RPMI8226 (cell line): ENCODE measurements around the gene SMAD9.
"Not testable (repeated sequence)": the region's sequence is repeated elsewhere in the genome, so short reads cannot be mapped to it uniquely, and the experiment has no call there.

Experiments
- DNase-seq: peaks from one replicate; pipeline ENCODE4 v3.0.0-alpha.2; 2015

Gene SMAD9

DNA sequence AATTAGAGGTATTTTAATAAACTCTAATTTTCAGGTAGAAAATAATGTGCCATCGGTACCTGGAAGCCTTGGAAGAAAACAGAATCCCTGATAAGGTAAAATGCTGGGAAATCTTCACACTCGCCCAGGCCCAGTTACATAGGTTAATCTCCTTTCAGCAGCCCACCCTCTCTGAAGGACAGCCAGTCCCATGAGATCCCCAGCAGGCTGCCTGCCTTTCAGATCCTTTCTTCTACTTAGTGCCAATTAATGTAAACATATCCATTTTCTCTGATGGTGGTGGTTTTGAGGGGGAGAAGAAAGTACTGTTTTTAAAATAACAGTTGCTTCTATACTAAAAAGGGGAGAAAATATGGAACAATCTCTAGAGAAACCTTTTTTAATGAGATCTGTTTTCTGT lies 12.2 kb downstream of the SMAD9 start:
- no peak for DNase-seq

DNA sequence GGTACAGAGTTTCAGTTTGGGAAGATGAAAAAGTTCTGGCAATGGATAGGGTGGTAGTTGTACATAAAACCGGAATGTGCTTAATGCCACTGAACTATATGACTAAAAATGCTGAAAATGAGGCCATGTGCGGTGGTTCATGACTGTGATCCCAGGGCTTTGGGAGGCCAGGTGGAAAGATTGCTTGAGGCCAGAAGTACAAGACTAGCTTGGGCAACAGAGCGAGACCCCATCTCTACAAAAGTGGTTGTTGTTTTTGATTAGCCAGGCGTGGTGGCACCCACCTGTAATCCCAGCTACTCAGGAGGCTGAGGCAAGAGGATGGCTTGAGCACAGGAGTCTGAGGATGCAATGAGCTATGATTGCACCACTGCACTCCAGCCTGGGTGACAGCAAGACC lies 12.8 kb downstream of the SMAD9 start:
- no peak for DNase-seq

DNA sequence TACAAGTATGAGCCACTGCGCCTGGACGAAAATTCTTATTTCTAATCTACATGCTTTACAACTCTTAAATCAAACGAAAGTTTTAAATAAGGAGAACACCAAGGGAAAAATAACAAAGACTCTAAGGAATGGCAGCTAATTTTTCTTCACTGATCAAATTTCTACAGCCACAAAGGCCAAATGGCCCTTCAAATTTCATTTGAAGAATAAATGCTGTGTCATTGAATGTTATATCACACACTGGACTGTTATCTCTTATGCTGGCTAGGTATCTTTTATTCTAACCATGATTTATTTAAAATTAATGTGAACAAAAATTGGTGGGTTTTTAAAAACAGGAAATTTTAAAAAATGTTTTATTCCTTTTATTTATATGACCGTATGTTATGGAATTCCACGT lies 14.1 kb downstream of the SMAD9 start:
- DNase-seq = no peak

DNA sequence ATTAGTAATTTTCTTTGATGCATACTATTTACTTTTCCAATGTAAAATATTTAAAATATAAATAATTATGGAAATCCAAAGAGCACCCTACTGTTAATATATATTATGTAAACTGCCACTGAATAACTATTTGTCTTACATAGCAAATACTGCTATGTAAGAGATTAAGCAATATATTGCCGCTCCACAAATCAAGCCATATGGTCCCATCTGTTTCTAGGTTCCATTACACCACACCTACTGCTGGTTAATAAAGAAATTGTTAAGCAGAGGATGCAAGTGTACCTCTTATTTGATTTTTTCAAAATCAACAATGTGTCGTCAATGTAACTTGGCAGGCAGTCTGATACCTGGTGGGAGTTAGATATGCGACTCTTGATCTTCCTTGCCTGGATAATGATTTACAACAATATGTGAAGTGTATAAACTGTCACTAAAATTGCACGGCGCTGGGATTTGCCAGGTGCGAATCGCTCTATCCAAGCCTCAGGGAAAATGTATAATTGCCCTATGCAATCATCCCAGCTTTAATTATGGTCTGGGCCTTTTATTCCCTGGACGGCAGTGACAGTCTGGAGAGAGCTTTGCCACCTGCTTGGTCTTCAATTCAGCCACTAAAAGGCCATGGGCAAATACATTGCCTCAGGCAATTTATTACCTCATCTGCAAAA lies 16.0 kb downstream of the SMAD9 start:
- DNase-seq = no peak

DNA sequence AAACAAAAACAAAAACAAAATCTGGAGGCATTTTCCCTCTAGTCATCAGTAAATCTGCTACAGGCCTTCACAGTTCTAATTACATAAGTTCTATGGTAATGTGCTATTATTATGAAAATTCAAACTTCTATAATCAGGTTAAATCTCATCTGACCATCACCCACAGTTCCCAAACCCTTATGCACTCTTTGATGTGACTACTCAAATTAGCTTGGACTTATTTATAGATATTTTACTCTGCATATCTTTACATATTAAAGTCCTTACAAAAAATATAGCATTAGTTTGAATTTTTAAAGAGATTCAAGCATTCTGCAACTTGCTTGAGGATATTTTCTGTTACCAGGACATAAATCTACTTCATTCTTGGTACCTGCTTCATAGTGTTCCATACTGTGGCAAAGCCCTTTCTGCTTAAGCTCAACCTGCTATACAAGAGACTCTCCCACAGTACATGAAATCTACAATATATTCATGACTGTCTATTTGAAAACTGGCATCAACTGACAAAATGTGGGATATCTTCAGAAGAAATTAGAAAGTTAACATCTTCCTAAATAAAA lies 22.9 kb downstream of the SMAD9 start:
- DNase-seq = no peak

DNA sequence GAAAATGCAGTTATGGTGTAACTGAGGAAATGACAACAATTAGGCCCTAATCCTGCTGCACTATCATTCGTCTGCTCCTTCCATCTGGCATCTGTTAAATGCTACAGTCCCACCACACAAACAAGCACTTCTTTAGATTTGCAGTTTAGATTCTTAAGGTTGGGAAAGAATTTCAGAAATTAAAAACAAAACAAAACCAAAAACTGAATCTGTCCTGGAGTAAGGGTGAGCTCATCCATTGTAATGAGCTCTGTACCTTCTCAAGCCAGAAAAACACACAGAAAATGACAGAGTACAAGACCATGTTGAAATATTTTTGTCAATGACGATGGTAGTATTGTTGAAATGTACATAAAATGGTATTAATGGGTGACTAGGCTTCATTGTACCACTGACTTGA lies 28.3 kb downstream of the SMAD9 start:
- DNase-seq = no peak

DNA sequence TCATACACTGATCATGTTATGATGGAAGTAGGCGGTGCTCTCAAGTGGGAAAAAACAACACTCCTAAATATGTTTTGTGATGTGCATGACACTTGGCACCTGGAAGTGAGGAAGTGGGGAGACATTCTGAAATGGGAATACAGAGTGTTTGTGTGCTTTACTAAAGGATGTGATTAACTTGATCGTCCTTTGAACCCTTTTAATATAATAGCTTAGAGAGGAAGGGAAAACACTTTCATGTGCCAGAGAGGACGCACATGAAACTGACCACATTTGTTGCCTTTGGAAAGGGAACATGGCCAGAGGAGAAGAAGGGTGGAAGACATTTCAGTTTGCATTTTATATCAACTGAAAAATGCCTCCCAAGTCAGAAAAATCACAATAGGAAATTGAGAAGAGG lies 31.4 kb downstream of the SMAD9 start:
- DNase-seq = no peak

DNA sequence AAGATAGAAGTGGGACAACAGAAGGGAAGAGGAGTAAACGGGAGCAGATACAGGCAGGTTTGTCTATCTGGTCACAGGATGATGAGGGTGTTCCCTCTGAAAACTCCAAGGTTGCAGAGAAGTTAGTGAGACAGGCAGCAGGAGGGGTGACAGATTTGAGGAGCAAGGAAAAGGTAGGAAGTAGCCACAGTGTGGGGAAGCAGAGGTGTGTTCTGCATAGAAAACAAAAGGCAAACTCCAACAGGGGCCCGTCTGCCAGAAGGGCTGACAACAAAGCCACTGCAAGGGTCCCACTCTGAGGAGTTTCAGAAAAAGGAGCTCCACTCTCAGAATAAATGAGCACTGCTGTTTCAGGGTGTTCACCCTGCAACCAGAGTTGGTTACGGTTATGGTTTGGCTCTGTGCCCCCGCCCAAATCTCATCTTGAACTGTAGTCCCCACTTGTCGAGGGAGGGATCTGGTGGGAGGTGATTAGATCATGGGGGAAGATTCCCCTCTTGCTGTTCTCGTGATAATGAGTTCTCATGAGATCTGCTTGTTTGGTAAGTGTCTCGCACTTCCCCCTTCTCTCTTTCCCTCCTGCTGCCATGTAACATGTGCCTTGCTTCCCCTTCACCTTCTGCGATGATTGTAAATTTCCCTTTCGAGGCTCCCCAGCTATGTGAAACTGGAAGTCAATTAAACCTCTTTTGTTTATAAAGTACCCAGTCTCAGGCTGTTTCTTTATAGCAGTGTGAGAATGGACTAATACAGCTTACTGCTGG lies 32.1 kb downstream of the SMAD9 start:
- DNase-seq = no peak

DNA sequence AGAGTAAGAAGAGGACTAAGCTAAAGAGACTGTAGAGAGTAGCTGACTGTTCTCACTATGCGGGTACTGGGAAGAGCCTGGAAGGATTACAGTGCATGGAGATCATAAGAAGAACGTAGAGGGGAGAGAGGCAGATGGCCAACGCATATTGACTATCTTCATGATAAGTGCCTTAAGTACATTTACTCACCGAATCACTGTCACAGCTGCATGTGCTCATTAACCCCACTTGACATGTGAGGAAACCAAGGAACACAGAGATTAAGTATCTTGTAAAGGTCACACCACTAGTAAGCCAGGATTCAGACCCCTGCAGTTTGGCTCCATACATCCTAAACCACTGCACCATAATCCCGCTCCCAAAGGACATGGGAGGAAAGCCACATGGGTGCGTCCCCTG lies 34.1 kb downstream of the SMAD9 start:
- no peak for DNase-seq

DNA sequence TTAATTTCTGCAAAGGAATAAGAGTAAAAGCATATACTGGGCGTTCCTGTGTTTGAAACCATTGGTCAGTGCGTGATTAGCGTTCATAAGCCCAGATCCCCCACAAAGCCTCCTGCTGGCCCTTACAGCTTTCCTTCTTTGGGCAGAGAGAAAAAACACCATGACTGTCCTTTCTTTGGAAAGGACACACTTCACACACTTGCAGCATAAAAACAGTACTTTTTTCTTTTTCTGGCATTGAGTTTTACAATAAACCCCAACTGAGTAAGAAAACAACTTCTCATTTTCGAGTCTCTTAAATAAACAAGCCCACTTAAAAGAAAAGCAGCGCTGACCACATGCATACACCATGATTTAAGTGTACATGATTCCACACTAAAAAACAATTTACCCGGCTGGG lies 35.8 kb downstream of the SMAD9 start:
- DNase-seq = no peak

DNA sequence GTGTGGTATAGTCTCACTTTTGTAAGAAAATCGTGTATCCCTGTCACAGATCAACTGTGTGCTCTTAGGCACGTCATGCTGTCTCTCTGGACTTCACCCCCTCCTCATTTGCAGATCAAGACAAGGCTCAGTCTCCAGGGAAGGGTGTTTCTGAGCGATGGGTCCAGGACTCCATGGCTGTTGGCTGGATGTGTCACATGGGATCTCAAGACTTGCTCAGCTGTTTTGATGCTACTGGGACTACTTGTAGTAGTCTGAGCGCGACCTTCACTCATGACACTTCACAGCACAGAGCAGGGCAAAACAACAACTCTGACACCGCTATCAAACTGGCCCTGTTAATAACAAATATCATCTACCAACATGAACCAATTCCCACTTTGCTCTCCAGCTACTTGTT lies 36.2 kb downstream of the SMAD9 start:
- DNase-seq = no peak

DNA sequence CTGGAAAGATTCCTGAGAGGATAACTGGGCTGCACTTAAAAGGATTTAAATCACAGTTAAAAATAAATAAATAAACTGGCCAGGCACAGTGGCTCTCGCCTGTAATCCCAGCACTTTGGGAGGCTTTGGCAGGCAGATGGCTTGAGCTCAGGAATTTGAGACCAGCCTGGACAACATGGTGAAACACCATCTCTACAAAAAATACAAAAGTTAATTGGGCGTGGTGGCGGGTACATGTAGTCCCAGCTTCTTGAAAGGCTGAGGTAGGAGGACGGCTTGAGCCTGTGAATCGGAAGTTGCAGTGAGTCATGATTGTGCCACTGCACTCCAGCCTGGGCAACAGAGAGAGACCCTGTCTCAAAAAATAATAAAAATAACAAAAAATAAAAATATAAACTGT lies 36.6 kb downstream of the SMAD9 start:
- DNase-seq = not testable (repeated sequence)

DNA sequence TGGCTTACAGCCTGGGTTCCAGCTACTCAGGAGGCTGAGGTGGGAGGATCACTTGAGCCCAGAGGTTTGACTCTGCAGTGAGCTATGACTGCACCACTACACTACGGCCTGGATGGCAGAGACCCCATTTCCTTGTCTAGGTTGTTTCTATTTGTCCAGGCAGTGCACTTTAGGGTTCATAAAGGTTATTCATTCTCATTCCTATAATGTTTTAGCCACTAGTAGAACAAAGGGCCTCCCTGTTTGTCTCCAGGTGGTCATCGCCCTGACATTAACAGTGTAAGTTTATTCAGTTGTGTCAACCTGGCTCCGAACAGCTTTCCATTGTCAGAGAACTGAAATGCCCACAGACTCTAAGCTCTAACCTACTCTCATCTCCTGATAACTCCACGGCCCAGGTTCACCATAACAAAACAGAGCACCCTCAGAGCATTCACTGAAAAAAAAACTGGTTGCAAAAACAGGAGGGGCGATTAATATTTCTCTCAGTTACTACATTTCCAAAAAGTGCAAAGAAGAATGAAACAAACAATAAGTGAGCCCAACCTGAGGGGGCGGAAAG lies 37.1 kb downstream of the SMAD9 start:
- no peak for DNase-seq

DNA sequence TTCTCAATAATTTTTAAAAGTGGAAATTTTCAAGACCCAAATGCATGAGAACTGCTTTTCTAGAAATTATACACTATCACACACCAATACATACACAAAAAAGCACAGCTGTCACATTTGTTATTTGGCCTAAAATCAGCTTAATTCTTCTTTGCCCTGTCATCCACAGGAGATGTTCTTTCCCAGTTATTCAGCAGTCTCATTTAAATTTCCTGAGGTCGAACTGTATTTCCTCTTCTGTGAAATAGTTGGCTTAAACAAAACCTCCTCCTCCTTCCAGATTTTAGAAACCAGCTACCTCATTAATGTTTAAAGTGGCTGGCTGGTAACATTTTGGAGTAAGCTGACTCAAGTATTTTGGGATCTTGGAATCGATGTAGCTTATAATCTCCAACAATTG lies 39.1 kb downstream of the SMAD9 start:
- no peak for DNase-seq

DNA sequence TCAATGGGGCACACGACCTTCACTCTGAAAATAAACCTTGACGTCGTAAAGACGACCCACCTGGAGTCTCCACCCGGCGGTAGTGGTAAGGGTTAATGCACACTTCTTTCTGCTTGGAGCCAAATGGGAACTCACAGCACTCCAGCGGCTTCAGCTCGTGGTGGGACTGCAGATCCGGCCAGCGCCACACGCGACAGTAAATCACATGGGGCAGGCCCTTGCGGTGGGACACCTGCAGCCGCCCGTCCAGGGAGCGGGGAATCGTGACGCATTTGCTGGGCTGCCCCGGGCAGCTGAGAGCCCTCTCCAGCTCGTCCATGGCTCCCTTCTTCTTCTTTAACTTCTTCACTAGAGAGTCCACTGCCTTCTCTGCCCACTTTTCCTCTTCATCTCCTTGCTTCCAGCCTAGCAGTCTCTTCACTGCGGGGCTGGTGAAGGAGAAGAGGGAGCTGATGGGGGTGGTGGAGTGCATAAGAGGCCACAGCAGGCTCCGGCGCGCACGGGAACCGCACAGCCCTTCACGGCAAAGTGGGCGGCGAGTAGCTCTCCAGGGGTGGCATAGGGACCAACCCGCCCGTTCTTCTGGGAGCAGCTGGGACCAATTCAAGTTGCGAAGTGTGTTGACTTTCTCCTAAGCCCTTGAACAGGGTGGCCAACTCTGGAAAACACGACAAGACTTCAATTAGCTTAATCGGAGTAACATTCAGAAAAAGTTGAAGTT lies 40.7 kb downstream of the SMAD9 start:
- no peak for DNase-seq

DNA sequence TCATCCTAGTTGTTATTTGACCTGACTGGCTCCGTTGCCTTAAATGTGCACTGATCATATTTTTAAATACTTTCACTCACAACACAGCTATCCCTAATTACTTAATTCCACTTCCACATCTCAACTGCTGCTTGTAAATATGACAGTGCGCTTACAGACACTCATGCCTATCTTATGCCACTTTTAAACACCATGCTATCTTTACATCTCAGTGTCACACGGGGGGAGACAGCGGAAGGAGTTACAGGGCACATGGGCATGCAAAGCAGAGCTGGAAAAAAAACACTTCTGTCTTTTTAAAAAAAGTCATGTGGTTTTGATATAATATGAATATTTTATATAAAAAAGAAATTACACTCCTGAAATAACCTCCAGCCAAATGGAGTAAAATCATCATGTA lies 44.1 kb downstream of the SMAD9 start:
- no peak for DNase-seq

DNA sequence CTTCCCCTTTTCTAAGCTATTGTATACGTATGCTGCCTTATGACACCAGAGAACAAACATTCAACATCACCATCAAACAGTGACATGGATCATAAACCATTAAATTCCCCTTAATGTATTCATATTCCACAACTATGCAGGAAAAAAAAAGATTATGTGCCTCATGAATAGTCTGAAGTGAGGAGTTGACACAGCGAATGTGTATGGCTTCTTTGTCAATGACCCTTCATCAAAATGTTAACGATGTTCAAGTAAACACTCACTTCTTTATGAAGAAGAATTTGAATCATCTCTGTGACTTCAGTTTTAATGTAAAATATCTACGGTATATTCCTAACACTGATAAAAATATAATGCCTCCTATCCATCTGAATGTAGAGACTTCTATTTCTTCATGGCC lies 44.6 kb downstream of the SMAD9 start:
- DNase-seq = no peak

DNA sequence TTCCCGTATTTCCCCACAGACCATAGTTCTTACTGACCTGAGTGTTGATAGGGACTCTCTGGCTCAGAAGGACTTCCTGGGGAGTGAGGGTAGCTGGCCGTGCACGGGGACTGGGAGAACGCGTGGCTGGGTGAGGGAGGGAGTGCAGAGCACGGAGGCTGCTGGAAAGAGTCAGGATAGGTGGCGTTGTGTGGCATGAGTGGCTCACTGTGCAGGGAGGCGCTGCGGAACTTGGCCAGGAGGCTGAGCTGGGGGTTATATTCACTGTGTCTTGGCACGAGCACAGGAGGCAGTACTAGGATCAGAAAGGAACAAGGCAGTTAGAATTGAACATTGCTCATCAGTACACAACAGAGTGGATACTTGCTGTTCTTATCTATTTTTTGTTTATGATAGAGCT lies 47.4 kb downstream of the SMAD9 start:
- no peak for DNase-seq

DNA sequence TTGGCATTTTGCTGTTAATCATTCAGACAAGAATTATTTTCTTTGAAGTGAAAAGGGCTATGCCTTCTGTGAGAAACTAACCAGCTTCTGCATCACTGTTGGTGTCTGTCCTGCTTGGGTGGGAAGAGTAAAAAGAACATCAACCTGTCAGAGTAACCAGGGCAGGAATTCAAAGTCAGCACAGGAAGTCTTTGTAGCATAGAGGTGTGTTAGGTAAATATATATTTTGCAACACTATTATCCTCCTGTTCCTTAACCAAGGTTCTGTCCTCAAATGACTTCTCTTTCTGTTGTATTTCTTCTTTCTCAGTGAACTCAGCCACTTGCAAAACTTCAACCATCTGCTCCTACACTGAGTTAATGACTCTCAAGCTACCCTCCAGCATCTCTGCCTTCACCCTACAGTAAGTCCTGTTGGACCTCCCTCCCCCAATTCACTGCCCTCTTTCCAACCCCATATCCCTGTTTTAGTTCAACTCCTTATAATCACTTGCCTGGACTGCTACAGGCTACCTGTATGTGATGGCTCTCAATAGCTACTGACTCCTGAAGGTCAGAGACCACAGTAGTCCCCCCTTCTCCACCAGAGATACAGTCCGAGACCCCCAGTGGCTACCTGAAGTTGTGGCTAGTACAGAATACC lies 49.9 kb downstream of the SMAD9 start:
- DNase-seq = no peak

DNA sequence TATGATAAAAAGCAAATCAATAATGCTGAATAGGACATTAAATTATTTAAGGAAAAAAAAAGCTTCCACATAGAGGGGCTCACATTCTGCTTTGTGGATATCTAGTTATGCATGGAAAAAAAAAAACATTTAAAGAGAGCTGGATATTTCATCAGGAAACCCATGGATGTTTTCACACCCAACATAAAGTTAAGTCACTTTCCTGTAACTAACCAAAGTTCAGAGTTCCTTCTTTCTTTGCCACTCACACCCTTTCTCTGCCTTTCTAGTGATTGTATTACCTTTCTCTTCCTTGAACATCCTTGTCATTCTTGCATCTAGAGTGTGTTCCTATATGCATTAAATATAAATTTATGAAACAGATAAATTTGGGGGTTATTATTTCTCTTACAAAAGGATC lies 53.8 kb downstream of the SMAD9 start:
- no peak for DNase-seq

DNA sequence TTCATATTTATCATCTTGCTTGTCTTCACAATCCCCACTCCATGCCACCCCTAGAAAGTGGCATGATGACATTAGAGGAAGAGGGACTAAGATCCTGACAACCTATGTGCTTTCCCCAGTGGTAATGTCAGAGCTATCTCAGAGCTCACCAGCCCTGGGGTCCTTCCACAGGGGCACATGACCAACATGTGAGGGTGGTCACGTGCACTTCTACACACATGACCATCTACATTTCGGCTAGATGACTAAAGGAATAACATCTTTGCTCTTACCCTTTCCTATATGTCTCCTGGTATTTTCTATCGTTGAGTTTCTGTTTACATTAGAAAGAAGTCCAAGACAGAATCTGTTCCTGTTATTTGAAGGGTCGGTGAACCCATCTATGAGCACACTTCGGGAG lies 54.8 kb downstream of the SMAD9 start:
- DNase-seq = no peak

DNA sequence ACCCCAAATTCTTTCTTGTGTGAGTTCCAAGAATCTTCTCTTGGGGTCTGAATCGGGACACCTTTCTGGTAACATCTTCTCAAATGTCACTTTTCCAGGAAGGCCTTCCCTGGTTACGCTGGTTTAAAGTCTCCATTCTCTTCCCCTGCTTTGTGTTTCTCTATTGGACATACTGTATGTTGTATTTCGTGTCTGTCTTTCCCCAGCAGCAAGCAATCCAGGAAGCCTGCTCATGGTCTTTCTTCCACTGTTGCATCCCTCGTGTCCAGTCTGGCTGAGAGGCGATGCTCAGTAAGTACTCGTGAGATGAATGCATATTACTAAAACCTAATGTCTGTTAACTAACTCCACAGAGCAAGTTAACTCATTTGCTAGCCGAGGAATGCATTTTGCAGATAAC lies 57.3 kb downstream of the SMAD9 start:
- no peak for DNase-seq
